HUES6 (cell line): ENCODE measurements around the gene TMEM120A.

Experiments
- H3K27ac ChIP-seq: 2 replicates; pipeline ENCODE4 v1.7.0; 2013; ENCODE audit warnings: low read depth, mild to moderate bottlenecking, low read length, inconsistent platforms
- H3K27me3 ChIP-seq: 2 replicates; pipeline ENCODE4 v1.6.1; 2013; ENCODE audit warnings: low read length; ENCODE audit not compliant: control insufficient read depth, insufficient read depth
- H3K36me3 ChIP-seq: 2 replicates; pipeline ENCODE4 v1.6.1; 2013; ENCODE audit warnings: low read length; ENCODE audit not compliant: control insufficient read depth, insufficient read depth
- H3K4me1 ChIP-seq: 2 replicates; pipeline ENCODE4 v1.6.1; 2013; ENCODE audit warnings: low read length; ENCODE audit not compliant: control insufficient read depth, insufficient read depth
- H3K4me3 ChIP-seq: 2 replicates; pipeline ENCODE4 v1.5.1; 2013; ENCODE audit warnings: low read depth, low read length
- H3K9ac ChIP-seq: one replicate; pipeline ENCODE4 v1.6.1; 2013; ENCODE audit warnings: mild to moderate bottlenecking, low read length
- H3K9me3 ChIP-seq: 2 replicates; pipeline ENCODE4 v1.6.1; 2013; ENCODE audit warnings: low read depth, low read length; ENCODE audit not compliant: control insufficient read depth, insufficient read depth

Gene TMEM120A

GRCh38 chr7:75951506-75951905, 42.9 kb downstream of the TMEM120A start:
- no peak overlapping the region for H3K27ac ChIP-seq
- peaks cover 43% of the 10 kb centered on the region for H3K36me3 ChIP-seq
- no peak overlapping the region for H3K9ac ChIP-seq
- H3K27me3 ChIP-seq = no peaks in the 10 kb centered on the region
- no peak overlapping the region for H3K4me3 ChIP-seq
- 0 out of 2 replicates have a peak, but pooled peaks cover 2% of the 10 kb centered on the region for H3K9me3 ChIP-seq
- no peaks in the 10 kb centered on the region for H3K4me1 ChIP-seq

- 0 out of 2 replicates have a peak, but pooled peaks cover 2% of the 10 kb centered on the region for H3K9me3 ChIP-seq
- no peaks in the 10 kb centered on the region for H3K4me1 ChIP-seq
- no peak overlapping the region for H3K9ac ChIP-seq
- H3K27ac ChIP-seq = no peak overlapping the region
- H3K4me3 ChIP-seq = no peak overlapping the region
- H3K27me3 ChIP-seq = no peaks in the 10 kb centered on the region
- H3K36me3 ChIP-seq = peaks cover 30% of the 10 kb centered on the region
Observed at GRCh38 chr7:75950111-75950681, 44.2 kb downstream of the TMEM120A start.

DNA sequence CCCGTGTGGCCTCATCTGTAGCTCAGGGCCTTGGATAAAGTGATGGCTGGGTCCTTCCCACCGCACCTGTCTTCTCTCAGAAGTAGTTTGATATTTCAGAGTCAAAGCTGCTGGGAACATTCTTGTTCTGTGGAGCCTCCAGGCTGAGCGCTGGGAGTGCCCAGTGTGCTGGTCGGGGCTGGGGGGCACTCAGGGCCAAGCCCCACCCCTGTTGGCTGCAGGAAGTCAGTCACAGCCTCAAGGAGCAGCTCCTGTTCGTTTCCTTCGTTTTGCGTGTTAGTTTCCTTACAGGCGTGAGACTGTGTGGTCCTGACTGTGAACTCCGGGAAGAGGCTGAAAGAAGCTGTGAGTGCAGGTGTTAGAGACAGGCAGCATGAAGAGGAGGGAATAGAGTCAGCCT, 46.2 kb downstream of the TMEM120A start:
- Histone ChIP-seq H3K27me3 (no peaks in the 10 kb centered on the region), H3K4me3 (no peak overlapping the region), H3K9ac (no peak overlapping the region), H3K27ac (no peak overlapping the region), H3K36me3 (peaks cover 15% of the 10 kb centered on the region; the same call in 1 of the 2 replicates), H3K4me1 (no peaks in the 10 kb centered on the region), H3K9me3 (0 out of 2 replicates have a peak, but pooled peaks cover 2% of the 10 kb centered on the region)

- no peak overlapping the region for H3K9ac ChIP-seq
- H3K27me3 ChIP-seq = no peaks in the 10 kb centered on the region
- H3K9me3 ChIP-seq = 0 out of 2 replicates have a peak, but pooled peaks cover under 1% of the 10 kb centered on the region
- H3K36me3 ChIP-seq = peaks cover 15% of the 10 kb centered on the region; the same call in 1 of the 2 replicates
- no peak overlapping the region for H3K27ac ChIP-seq
- no peak overlapping the region for H3K4me3 ChIP-seq
- no peaks in the 10 kb centered on the region for H3K4me1 ChIP-seq
Observed at GRCh38 chr7:75946207-75946855, 48.1 kb downstream of the TMEM120A start.

GRCh38 chr7:75945297-75946168, 48.9 kb downstream of the TMEM120A start:
- Histone ChIP-seq H3K4me3 (no peak overlapping the region), H3K9ac (no peak overlapping the region), H3K27me3 (no peaks in the 10 kb centered on the region), H3K27ac (no peak overlapping the region), H3K36me3 (peaks cover 20% of the 10 kb centered on the region; the same call in 1 of the 2 replicates), H3K4me1 (no peaks in the 10 kb centered on the region), H3K9me3 (no peaks in the 10 kb centered on the region)

DNA sequence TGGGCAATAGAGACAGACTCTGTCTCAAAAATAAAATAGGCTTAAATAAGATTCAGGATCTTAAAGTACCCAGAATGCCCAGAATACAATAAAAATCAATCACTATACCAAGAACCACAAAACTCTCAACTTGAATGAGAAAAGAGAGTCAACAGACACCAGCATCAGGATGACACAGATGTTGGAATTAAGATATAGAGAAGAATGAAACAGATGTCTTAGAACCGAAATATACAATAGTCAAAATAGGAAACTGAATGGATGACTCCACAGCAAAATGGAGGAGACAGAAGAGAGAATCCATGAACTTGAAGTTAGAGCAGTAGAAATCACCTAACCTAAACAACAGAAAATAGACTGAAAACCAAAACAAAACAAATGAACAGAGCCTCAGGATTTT, 49.9 kb downstream of the TMEM120A start:
- Histone ChIP-seq H3K36me3 (peaks cover 20% of the 10 kb centered on the region; the same call in 1 of the 2 replicates), H3K27ac (no peak overlapping the region), H3K9ac (no peak overlapping the region)

DNA sequence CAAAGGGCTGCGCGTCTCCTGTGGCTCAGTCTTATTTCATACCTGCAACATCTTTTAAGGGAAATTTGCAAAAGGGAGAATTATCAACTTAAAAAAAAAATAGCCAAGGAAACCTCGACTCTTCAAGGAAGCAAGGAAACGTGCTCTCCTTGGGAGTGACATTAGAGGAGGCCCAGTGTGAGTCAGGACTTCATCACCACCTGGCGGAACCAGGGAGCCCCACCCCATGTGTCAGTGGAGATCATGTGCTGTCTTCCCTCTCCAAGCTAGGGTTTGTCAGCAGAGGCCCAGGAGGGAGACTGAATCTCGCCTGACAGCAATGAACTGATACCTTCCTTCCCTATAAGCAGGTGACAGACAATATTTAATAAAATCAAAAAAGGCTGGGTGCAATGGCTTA, 50.5 kb downstream of the TMEM120A start:
- no peak overlapping the region for H3K9ac ChIP-seq
- no peaks in the 10 kb centered on the region for H3K4me1 ChIP-seq
- no peak overlapping the region for H3K4me3 ChIP-seq
- no peaks in the 10 kb centered on the region for H3K27me3 ChIP-seq
- no peak overlapping the region for H3K27ac ChIP-seq
- H3K9me3 ChIP-seq = no peaks in the 10 kb centered on the region
- H3K36me3 ChIP-seq = peaks cover 24% of the 10 kb centered on the region; the same call in 1 of the 2 replicates

More for the DNA sequence above, 49.9 kb downstream of the TMEM120A start:
- Histone ChIP-seq H3K4me1 (no peaks in the 10 kb centered on the region), H3K9me3 (no peaks in the 10 kb centered on the region), H3K4me3 (no peak overlapping the region), H3K27me3 (no peaks in the 10 kb centered on the region)

- no peak overlapping the region for H3K9ac ChIP-seq
- H3K27ac ChIP-seq = no peak overlapping the region
- H3K4me1 ChIP-seq = no peaks in the 10 kb centered on the region
- H3K9me3 ChIP-seq = no peaks in the 10 kb centered on the region; the same call in 1 of the 2 replicates
- peaks cover 8% of the 10 kb centered on the region for H3K36me3 ChIP-seq
- no peaks in the 10 kb centered on the region for H3K27me3 ChIP-seq
- H3K4me3 ChIP-seq = no peak overlapping the region
Observed at GRCh38 chr7:75938921-75939320, 55.5 kb downstream of the TMEM120A start.

DNA sequence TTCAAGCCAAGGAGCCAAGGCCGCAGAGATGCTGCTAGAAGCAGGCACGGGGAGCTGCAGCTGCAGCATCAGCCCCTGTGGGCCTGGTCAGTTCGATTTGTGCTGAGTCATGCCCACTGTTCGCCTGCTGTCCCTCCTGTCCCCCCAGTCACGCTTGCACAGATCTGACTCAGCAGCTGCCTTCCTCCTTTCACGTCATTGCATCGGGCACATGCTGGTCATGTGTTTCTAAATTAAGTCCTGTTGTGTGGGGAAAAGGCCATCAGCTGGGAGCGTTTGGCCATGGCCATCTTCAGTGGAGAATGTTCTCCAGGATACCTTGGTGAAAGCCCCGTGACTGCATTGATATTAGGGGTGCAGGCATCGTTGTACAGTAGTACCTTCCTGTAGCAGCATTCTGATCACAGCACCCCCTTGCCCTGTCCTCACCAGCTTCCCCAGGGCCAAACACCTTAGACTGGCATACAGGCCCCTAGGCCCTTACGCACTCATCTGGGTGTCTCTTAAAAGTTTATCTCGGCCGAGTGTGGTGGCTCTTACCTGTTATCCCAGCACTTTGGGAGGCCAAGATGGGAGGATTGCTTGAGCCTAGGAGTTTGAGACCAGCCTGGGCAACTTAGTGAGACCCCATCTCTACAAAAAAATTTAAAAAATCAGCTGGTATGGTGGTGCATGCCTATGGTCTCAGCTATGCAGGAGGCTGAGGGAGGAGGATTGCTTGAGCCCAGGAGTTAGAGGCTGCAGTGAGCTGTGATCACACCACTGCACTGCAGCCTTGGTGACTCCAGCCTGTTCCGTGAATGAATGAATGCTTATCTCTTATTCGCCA, 56.2 kb downstream of the TMEM120A start:
- Histone ChIP-seq H3K9me3 (no peaks in the 10 kb centered on the region; the same call in 1 of the 2 replicates), H3K9ac (no peak overlapping the region), H3K4me1 (no peaks in the 10 kb centered on the region), H3K27ac (no peak overlapping the region), H3K4me3 (no peak overlapping the region), H3K27me3 (no peaks in the 10 kb centered on the region), H3K36me3 (peaks cover 10% of the 10 kb centered on the region)
